Suprapubic skin (tissue), 4 donors: ENCODE data around the gene CCDC40. TPM values are rescaled to one million over a fixed set of nuclear protein-coding genes. Genes with fewer than 3 reads are reported as not detected.

Source experiments
- DNase-seq, 2 donors: peaks; one replicate each; pipeline ENCODE4 v3.0.0-alpha.2; 2019; ENCODE audit warnings: low spot score in 2 of 2
- H3K27ac ChIP-seq: fragments of 200-600 bp; sonication (generic); one replicate; pipeline ENCODE4 v1.5.1; 2019
- H3K27me3 ChIP-seq: fragments of 200-600 bp; sonication (generic); one replicate; pipeline ENCODE4 v1.5.1; 2019
- H3K36me3 ChIP-seq: fragments of 200-600 bp; sonication (generic); one replicate; pipeline ENCODE4 v1.5.1; 2019
- H3K4me1 ChIP-seq: fragments of 200-600 bp; sonication (generic); one replicate; pipeline ENCODE4 v1.5.1; 2019
- H3K4me3 ChIP-seq: fragments of 200-600 bp; sonication (generic); one replicate; pipeline ENCODE4 v1.5.1; 2019; ENCODE audit warnings: mild to moderate bottlenecking
- H3K9me3 ChIP-seq: fragments of 200-600 bp; sonication (generic); one replicate; pipeline ENCODE4 v1.5.1; 2019
- CTCF ChIP-seq, 2 donors: fragments of 200-600 bp in 1 of 2; fragments of 450-650 bp in 1 of 2; sonication (generic) in 1 of 2; IDR thresholded peaks; one replicate each; pipeline ENCODE4 v1.5.1; 2016 to 2019; ENCODE audit warnings: antibody characterized with exemption in 2 of 2, mild to moderate bottlenecking in 1 of 2, moderate library complexity in 1 of 2
- EP300 ChIP-seq: sonication (generic); formaldehyde crosslinking; IDR thresholded peaks from one replicate; pipeline ENCODE4 v1.6.1; 2017; ENCODE audit warnings: antibody characterized with exemption
- POLR2A ChIP-seq, 2 donors: fragments of 450-650 bp; IDR thresholded peaks; one replicate each; pipeline ENCODE4 v1.6.1; 2017; ENCODE audit warnings: antibody characterized with exemption in 2 of 2, mild to moderate bottlenecking in 2 of 2, moderate library complexity in 2 of 2
- POLR2AphosphoS5 ChIP-seq, 3 donors: sonication (generic); formaldehyde crosslinking; IDR thresholded peaks; one replicate each; pipeline ENCODE4 v1.6.1; 2017; ENCODE audit warnings: antibody characterized with exemption in 3 of 3
- WGBS: methylation state at CpG from one replicate; pipeline ENCODE4 v1.1.5; 2018; 5-methylcytosine and 5-hydroxymethylcytosine counted together
- total RNA-seq, 4 donors: library from RNA; depleted of rRNA; stranded (reverse); fragments of >200 nt; gene quantifications; one replicate each; pipeline ENCODE4 v1.1.0, GENCODE V29; 2016

Gene CCDC40
- total RNA-seq, 4 donors from 2014 or later: 1.2 to 4.4 (median 2.9) TPM

- H3K27ac ChIP-seq: peak within 1 kb of the TSS; percentile 71
- no peaks in the 10 kb centered on the region for H3K9me3 ChIP-seq
- TF ChIP-seq POLR2A (IDR thresholded peaks at IDR 0.05) (peak in 1 of 2 donors; percentile 2), CTCF (IDR thresholded peaks at IDR 0.05) (peak; percentile 76 to 96), EP300 (no peak), POLR2AphosphoS5 (IDR thresholded peaks at IDR 0.05) (no peak)
- H3K27me3 ChIP-seq: no peaks in the 10 kb centered on the region
- no peaks in the 10 kb centered on the region for H3K36me3 ChIP-seq
- DNase-seq: peak; percentile 88 to 90
- peak within 1 kb of the TSS; percentile 96 for H3K4me3 ChIP-seq
- H3K4me1 ChIP-seq: peaks cover 41% of the 10 kb centered on the region
- under 1% methylated on average over 49 of the region's 114 CpGs for WGBS
Observed at GRCh38 chr17:80101011-80101945, 64.8 kb downstream of the CCDC40 start, which contains the start of gene GAA. Gene GAA (plus strand): TSS chr17:80101581. CDS start chr17:80104587, 3,006 bp downstream.

GRCh38 chr17:80101946-80102663 lies 65.7 kb downstream of the CCDC40 start:
- no peaks in the 10 kb centered on the region for H3K9me3 ChIP-seq
- H3K27me3 ChIP-seq: no peaks in the 10 kb centered on the region
- DNase-seq: peak in 1 of 2 donors; percentile 71
- H3K4me1 ChIP-seq: peaks cover 41% of the 10 kb centered on the region
- no peaks in the 10 kb centered on the region for H3K36me3 ChIP-seq
- whole genome bisulfite sequencing: 40% methylated on average over 19 of the region's 21 CpGs
- peak overlapping the region; percentile 71 for H3K27ac ChIP-seq
- peak overlapping the region; percentile 96 for H3K4me3 ChIP-seq
- TF ChIP-seq CTCF (IDR thresholded peaks at IDR 0.05): no peak
- TF ChIP-seq POLR2A (IDR thresholded peaks at IDR 0.05): no peak
- TF ChIP-seq EP300: no peak
- TF ChIP-seq POLR2AphosphoS5 (IDR thresholded peaks at IDR 0.05): no peak

- H3K27me3 ChIP-seq: no peaks in the 10 kb centered on the region
- DNase-seq: peak in 1 of 2 donors; percentile 54
- no peak overlapping the region for H3K27ac ChIP-seq
- peaks cover 41% of the 10 kb centered on the region for H3K4me1 ChIP-seq
- peak overlapping the region; percentile 96 for H3K4me3 ChIP-seq
- WGBS: 71% methylated on average over 11 of the region's 15 CpGs
- TF ChIP-seq POLR2AphosphoS5 (IDR thresholded peaks at IDR 0.05): no peak
- no peak for TF ChIP-seq CTCF (IDR thresholded peaks at IDR 0.05)
- no peak for TF ChIP-seq EP300
- TF ChIP-seq POLR2A (IDR thresholded peaks at IDR 0.05): no peak
- H3K36me3 ChIP-seq: no peaks in the 10 kb centered on the region
- H3K9me3 ChIP-seq: no peaks in the 10 kb centered on the region
Observed at GRCh38 chr17:80102664-80103448, 66.4 kb downstream of the CCDC40 start.

- Histone ChIP-seq H3K9me3 (no peaks in the 10 kb centered on the region), H3K27me3 (no peaks in the 10 kb centered on the region), H3K36me3 (peaks cover 7% of the 10 kb centered on the region), H3K27ac (no peak overlapping the region), H3K4me3 (no peak overlapping the region), H3K4me1 (peaks cover 41% of the 10 kb centered on the region)
- TF ChIP-seq POLR2A (IDR thresholded peaks at IDR 0.05): no peak
- TF ChIP-seq POLR2AphosphoS5 (IDR thresholded peaks at IDR 0.05): no peak
- no peak for TF ChIP-seq CTCF (IDR thresholded peaks at IDR 0.05)
- no peak for TF ChIP-seq EP300
- WGBS: 83% methylated on average over 19 of the region's 19 CpGs
- DNase-seq: peak in 1 of 2 donors; percentile 47
Observed at GRCh38 chr17:80103449-80104085, 67.1 kb downstream of the CCDC40 start.
